ENCODE data around the gene ATN1.

ATN1 gene

GRCh38 chr12:6923851-6924250 lies 3.9 kb upstream of the ATN1 start:
- no peak for DNase-seq (ENCODE audit: low read depth in 1 of 2, low spot score in 1 of 2)
- Histone ChIP-seq H3K27me3 (ENCODE audit: insufficient read depth, poor library complexity, severe bottlenecking) (no peaks in the 10 kb centered on the region), H3K27ac (replicated peaks) (no peak overlapping the region), H3K4me3 (replicated peaks; ENCODE audit: insufficient read depth, low read length) (no peak overlapping the region)
- TF ChIP-seq POLR2AphosphoS5 (IDR thresholded peaks at IDR 0.05; ENCODE audit: low read depth) (no peak), SPI1 (IDR thresholded peaks at IDR 0.05; ENCODE audit: borderline replicate concordance, low read depth) (no peak), CTCF (IDR thresholded peaks at IDR 0.05; ENCODE audit: insufficient read depth, low read length) (no peak), GABPA (IDR thresholded peaks at IDR 0.05; ENCODE audit: low read depth) (no peak)
- TF ChIP-seq, protein P1, sequence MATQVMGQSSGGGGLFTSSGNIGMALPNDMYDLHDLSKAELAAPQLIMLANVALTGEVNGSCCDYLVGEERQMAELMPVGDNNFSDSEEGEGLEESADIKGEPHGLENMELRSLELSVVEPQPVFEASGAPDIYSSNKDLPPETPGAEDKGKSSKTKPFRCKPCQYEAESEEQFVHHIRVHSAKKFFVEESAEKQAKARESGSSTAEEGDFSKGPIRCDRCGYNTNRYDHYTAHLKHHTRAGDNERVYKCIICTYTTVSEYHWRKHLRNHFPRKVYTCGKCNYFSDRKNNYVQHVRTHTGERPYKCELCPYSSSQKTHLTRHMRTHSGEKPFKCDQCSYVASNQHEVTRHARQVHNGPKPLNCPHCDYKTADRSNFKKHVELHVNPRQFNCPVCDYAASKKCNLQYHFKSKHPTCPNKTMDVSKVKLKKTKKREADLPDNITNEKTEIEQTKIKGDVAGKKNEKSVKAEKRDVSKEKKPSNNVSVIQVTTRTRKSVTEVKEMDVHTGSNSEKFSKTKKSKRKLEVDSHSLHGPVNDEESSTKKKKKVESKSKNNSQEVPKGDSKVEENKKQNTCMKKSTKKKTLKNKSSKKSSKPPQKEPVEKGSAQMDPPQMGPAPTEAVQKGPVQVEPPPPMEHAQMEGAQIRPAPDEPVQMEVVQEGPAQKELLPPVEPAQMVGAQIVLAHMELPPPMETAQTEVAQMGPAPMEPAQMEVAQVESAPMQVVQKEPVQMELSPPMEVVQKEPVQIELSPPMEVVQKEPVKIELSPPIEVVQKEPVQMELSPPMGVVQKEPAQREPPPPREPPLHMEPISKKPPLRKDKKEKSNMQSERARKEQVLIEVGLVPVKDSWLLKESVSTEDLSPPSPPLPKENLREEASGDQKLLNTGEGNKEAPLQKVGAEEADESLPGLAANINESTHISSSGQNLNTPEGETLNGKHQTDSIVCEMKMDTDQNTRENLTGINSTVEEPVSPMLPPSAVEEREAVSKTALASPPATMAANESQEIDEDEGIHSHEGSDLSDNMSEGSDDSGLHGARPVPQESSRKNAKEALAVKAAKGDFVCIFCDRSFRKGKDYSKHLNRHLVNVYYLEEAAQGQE (IDR thresholded peaks at IDR 0.05; ENCODE audit: insufficient replicate concordance, low read depth), result no peak

DNA sequence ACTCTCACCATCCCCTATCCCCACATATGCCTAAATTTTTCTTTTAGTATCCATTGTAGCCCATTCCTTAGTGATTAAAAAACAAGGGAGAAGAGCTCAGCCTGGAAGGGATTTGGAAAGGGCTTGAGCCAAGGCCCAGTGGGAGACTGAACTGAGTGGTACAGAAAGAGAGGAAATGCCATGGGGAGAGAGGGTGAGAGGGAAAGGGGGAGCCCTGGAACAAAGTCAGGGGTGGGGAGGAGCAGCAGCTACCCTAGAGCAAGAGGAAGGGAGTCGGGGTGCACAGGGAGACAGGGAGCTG lies 2.6 kb upstream of the ATN1 start:
- Histone ChIP-seq H3K4me3 (replicated peaks; ENCODE audit: insufficient read depth, low read length) (no peak overlapping the region), H3K27ac (replicated peaks) (no peak overlapping the region)
- TF ChIP-seq CTCF (IDR thresholded peaks at IDR 0.05; ENCODE audit: insufficient read depth, low read length) (no peak), SPI1 (IDR thresholded peaks at IDR 0.05; ENCODE audit: borderline replicate concordance, low read depth) (no peak), GABPA (IDR thresholded peaks at IDR 0.05; ENCODE audit: low read depth) (no peak), POLR2AphosphoS5 (IDR thresholded peaks at IDR 0.05; ENCODE audit: low read depth) (no peak)
- TF ChIP-seq, protein P1 (IDR thresholded peaks at IDR 0.05; ENCODE audit: insufficient replicate concordance, low read depth), result no peak

GRCh38 chr12:6925540-6926279 lies 2.0 kb upstream of the ATN1 start:
- TF ChIP-seq CTCF (IDR thresholded peaks at IDR 0.05; ENCODE audit: insufficient read depth, low read length) (no peak), SPI1 (IDR thresholded peaks at IDR 0.05; ENCODE audit: borderline replicate concordance, low read depth) (no peak), GABPA (IDR thresholded peaks at IDR 0.05; ENCODE audit: low read depth) (no peak), POLR2AphosphoS5 (IDR thresholded peaks at IDR 0.05; ENCODE audit: low read depth) (no peak)
- TF ChIP-seq, protein P1 (IDR thresholded peaks at IDR 0.05; ENCODE audit: insufficient replicate concordance, low read depth), result no peak
- Histone ChIP-seq H3K27ac (replicated peaks) (no peak overlapping the region), H3K27me3 (ENCODE audit: insufficient read depth, poor library complexity, severe bottlenecking) (no peaks in the 10 kb centered on the region), H3K4me3 (replicated peaks; ENCODE audit: insufficient read depth, low read length) (no peak overlapping the region)
- no peak for DNase-seq (ENCODE audit: low read depth in 1 of 2, low spot score in 1 of 2)

More for the DNA sequence above, 2.6 kb upstream of the ATN1 start:
- H3K27me3 ChIP-seq (ENCODE audit: insufficient read depth, poor library complexity, severe bottlenecking), result no peaks in the 10 kb centered on the region
- no peak for DNase-seq (ENCODE audit: low read depth in 1 of 2, low spot score in 1 of 2)
